Suppressor macrophage treated with lipopolysaccharide for 4 hours (primary cell): ENCODE measurements around the gene TMCC2.

Experiments
- DNase-seq: peaks from one replicate; pipeline ENCODE4 v3.0.0-alpha.2; 2020

Gene TMCC2

GRCh38 chr1:205304046-205304694, 76.4 kb downstream of the TMCC2 start:
- DNase-seq, result no peak

GRCh38 chr1:205304695-205305070, 76.9 kb downstream of the TMCC2 start:
- no peak for DNase-seq

GRCh38 chr1:205306929-205307566, 79.3 kb downstream of the TMCC2 start:
- DNase-seq, result no peak

GRCh38 chr1:205309741-205310140, 82.0 kb downstream of the TMCC2 start:
- DNase-seq, result no peak

GRCh38 chr1:205310976-205311704, 83.4 kb downstream of the TMCC2 start:
- DNase-seq, result peak; percentile 86

- DNase-seq, result no peak
These were observed 85.3 kb downstream of the TMCC2 start for GRCh38 chr1:205312866-205313562.

GRCh38 chr1:205313563-205314308, 86.0 kb downstream of the TMCC2 start:
- peak; percentile 86 for DNase-seq

GRCh38 chr1:205315008-205315618, 87.4 kb downstream of the TMCC2 start:
- DNase-seq, result no peak

GRCh38 chr1:205316161-205316566, 88.4 kb downstream of the TMCC2 start:
- DNase-seq, result peak; percentile 61

- DNase-seq, result no peak
These were observed 89.7 kb downstream of the TMCC2 start for GRCh38 chr1:205317311-205317917.

- peak; percentile 30 for DNase-seq
These were observed 90.7 kb downstream of the TMCC2 start for GRCh38 chr1:205318231-205318991.

GRCh38 chr1:205319081-205320018, 91.6 kb downstream of the TMCC2 start:
- DNase-seq, result peak; percentile 47

- peak; percentile 90 for DNase-seq
These were observed 93.6 kb downstream of the TMCC2 start, which contains the start of gene NUAK2 for GRCh38 chr1:205321162-205321958. Gene NUAK2, minus strand, starts transcription at chr1:205321745. Its CDS starts 117 bp downstream, at chr1:205321628.

GRCh38 chr1:205321959-205322283, 94.2 kb downstream of the TMCC2 start:
- no peak for DNase-seq
